Measurements from ENCODE around the gene OR5H15.
"Not testable (repeated sequence)": the region's sequence is repeated elsewhere in the genome, so short reads cannot be mapped to it uniquely, and the experiment has no call there.

The OR5H15 gene

GRCh38 chr3:98166396-98166795 lies at the start of gene OR5H15:
TSS of gene OR5H15 (plus strand) at chr3:98166696. CDS start at chr3:98168700, 2,004 bp downstream.
- no peaks in the 10 kb centered on the region for H3K36me3 Mint-ChIP-seq
- H3K27ac Mint-ChIP-seq = no peak within 1 kb of the TSS
- H3K4me1 Mint-ChIP-seq (ENCODE audit: low read depth) = no peaks in the 10 kb centered on the region
- no peaks in the 10 kb centered on the region for H3K9me3 Mint-ChIP-seq (ENCODE audit: low read depth)
- no peak within 1 kb of the TSS for H3K4me3 Mint-ChIP-seq
- H3K27me3 Mint-ChIP-seq = peaks cover 6% of the 10 kb centered on the region

GRCh38 chr3:98130421-98130820 lies 36.1 kb upstream of the OR5H15 start, which contains the start of gene OR5H1:
TSS of gene OR5H1 (plus strand) at chr3:98130721. CDS start at chr3:98132698, 1,977 bp downstream.
- Mint-ChIP-seq H3K27me3 (no peaks in the 10 kb centered on the region), H3K9me3 (ENCODE audit: low read depth) (no peaks in the 10 kb centered on the region)

GRCh38 chr3:98136631-98137030 lies 29.9 kb upstream of the OR5H15 start:
- no peaks in the 10 kb centered on the region for H3K4me1 Mint-ChIP-seq (ENCODE audit: low read depth)
- peaks cover 3% of the 10 kb centered on the region for H3K27me3 Mint-ChIP-seq
- no peak overlapping the region for H3K27ac Mint-ChIP-seq
- no peaks in the 10 kb centered on the region for H3K9me3 Mint-ChIP-seq (ENCODE audit: low read depth)
- H3K36me3 Mint-ChIP-seq = no peaks in the 10 kb centered on the region
- no peak overlapping the region for H3K4me3 Mint-ChIP-seq

More at GRCh38 chr3:98130421-98130820, 36.1 kb upstream of the OR5H15 start, which contains the start of gene OR5H1:
- Mint-ChIP-seq H3K36me3 (no peaks in the 10 kb centered on the region), H3K4me1 (ENCODE audit: low read depth) (no peaks in the 10 kb centered on the region), H3K4me3 (no peak within 1 kb of the TSS), H3K27ac (no peak within 1 kb of the TSS)

- not testable (repeated sequence) for H3K27ac Mint-ChIP-seq, H3K36me3 Mint-ChIP-seq
Observed at GRCh38 chr3:98137826-98138557, 28.5 kb upstream of the OR5H15 start.

GRCh38 chr3:98140531-98140930 lies 26.0 kb upstream of the OR5H15 start:
- Mint-ChIP-seq H3K9me3 (ENCODE audit: low read depth) (no peaks in the 10 kb centered on the region), H3K27me3 (peaks cover 3% of the 10 kb centered on the region), H3K27ac (no peak overlapping the region), H3K36me3 (no peaks in the 10 kb centered on the region), H3K4me3 (no peak overlapping the region), H3K4me1 (ENCODE audit: low read depth) (no peaks in the 10 kb centered on the region)

More at GRCh38 chr3:98137826-98138557, 28.5 kb upstream of the OR5H15 start:
- not testable (repeated sequence) for H3K27me3 Mint-ChIP-seq; H3K9me3 Mint-ChIP-seq (ENCODE audit: low read depth); H3K4me3 Mint-ChIP-seq; H3K4me1 Mint-ChIP-seq (ENCODE audit: low read depth)

GRCh38 chr3:98147179-98147578 lies 19.3 kb upstream of the OR5H15 start, which contains the start of gene OR5H14:
TSS of gene OR5H14 (plus strand) at chr3:98147479. CDS start at chr3:98149386, 1,907 bp downstream.
- no peaks in the 10 kb centered on the region for H3K9me3 Mint-ChIP-seq (ENCODE audit: low read depth)
- H3K4me3 Mint-ChIP-seq = no peak within 1 kb of the TSS
- H3K27ac Mint-ChIP-seq = no peak within 1 kb of the TSS
- H3K36me3 Mint-ChIP-seq = no peaks in the 10 kb centered on the region
- no peaks in the 10 kb centered on the region for H3K4me1 Mint-ChIP-seq (ENCODE audit: low read depth)
- no peaks in the 10 kb centered on the region for H3K27me3 Mint-ChIP-seq

GRCh38 chr3:98148751-98149150 lies 17.7 kb upstream of the OR5H15 start:
- no peaks in the 10 kb centered on the region for H3K9me3 Mint-ChIP-seq (ENCODE audit: low read depth)
- H3K4me3 Mint-ChIP-seq = no peak overlapping the region
- no peaks in the 10 kb centered on the region for H3K27me3 Mint-ChIP-seq
- H3K36me3 Mint-ChIP-seq = no peaks in the 10 kb centered on the region
- H3K4me1 Mint-ChIP-seq (ENCODE audit: low read depth) = no peaks in the 10 kb centered on the region
- no peak overlapping the region for H3K27ac Mint-ChIP-seq

GRCh38 chr3:98149456-98149855 lies 17.0 kb upstream of the OR5H15 start:
- H3K27ac Mint-ChIP-seq; H3K27me3 Mint-ChIP-seq; H3K4me3 Mint-ChIP-seq; H3K9me3 Mint-ChIP-seq (ENCODE audit: low read depth); H3K36me3 Mint-ChIP-seq; H3K4me1 Mint-ChIP-seq (ENCODE audit: low read depth): not testable (repeated sequence)

- Mint-ChIP-seq H3K36me3 (no peaks in the 10 kb centered on the region), H3K4me3 (no peak overlapping the region), H3K9me3 (ENCODE audit: low read depth) (no peaks in the 10 kb centered on the region), H3K27ac (no peak overlapping the region), H3K27me3 (no peaks in the 10 kb centered on the region), H3K4me1 (ENCODE audit: low read depth) (no peaks in the 10 kb centered on the region)
Observed at GRCh38 chr3:98151241-98151640, 15.3 kb upstream of the OR5H15 start.

- H3K27me3 Mint-ChIP-seq = peaks cover 6% of the 10 kb centered on the region
- no peak overlapping the region for H3K4me3 Mint-ChIP-seq
- no peaks in the 10 kb centered on the region for H3K4me1 Mint-ChIP-seq (ENCODE audit: low read depth)
- H3K27ac Mint-ChIP-seq = no peak overlapping the region
- H3K36me3 Mint-ChIP-seq = no peaks in the 10 kb centered on the region
- no peaks in the 10 kb centered on the region for H3K9me3 Mint-ChIP-seq (ENCODE audit: low read depth)
Observed at GRCh38 chr3:98171071-98171470, 4.6 kb downstream of the OR5H15 start.

- peaks cover 4% of the 10 kb centered on the region for H3K27me3 Mint-ChIP-seq
- H3K9me3 Mint-ChIP-seq (ENCODE audit: low read depth) = no peaks in the 10 kb centered on the region
- H3K27ac Mint-ChIP-seq = no peak overlapping the region
- no peaks in the 10 kb centered on the region for H3K4me1 Mint-ChIP-seq (ENCODE audit: low read depth)
- H3K4me3 Mint-ChIP-seq = no peak overlapping the region
- no peaks in the 10 kb centered on the region for H3K36me3 Mint-ChIP-seq
Observed at GRCh38 chr3:98172621-98173020, 6.1 kb downstream of the OR5H15 start.

- H3K4me3 Mint-ChIP-seq = no peak overlapping the region
- no peaks in the 10 kb centered on the region for H3K9me3 Mint-ChIP-seq (ENCODE audit: low read depth)
- no peaks in the 10 kb centered on the region for H3K4me1 Mint-ChIP-seq (ENCODE audit: low read depth)
- no peaks in the 10 kb centered on the region for H3K36me3 Mint-ChIP-seq
- H3K27ac Mint-ChIP-seq = no peak overlapping the region
- H3K27me3 Mint-ChIP-seq = peaks cover 3% of the 10 kb centered on the region
Observed at GRCh38 chr3:98180319-98180890, 13.9 kb downstream of the OR5H15 start.

- no peaks in the 10 kb centered on the region for H3K9me3 Mint-ChIP-seq (ENCODE audit: low read depth)
- H3K4me3 Mint-ChIP-seq = no peak overlapping the region
- H3K27ac Mint-ChIP-seq = no peak overlapping the region
- peaks cover 3% of the 10 kb centered on the region for H3K27me3 Mint-ChIP-seq
- no peaks in the 10 kb centered on the region for H3K4me1 Mint-ChIP-seq (ENCODE audit: low read depth)
- H3K36me3 Mint-ChIP-seq = no peaks in the 10 kb centered on the region
Observed at GRCh38 chr3:98182196-98182595, 15.7 kb downstream of the OR5H15 start.

GRCh38 chr3:98185180-98185579 lies 18.7 kb downstream of the OR5H15 start:
- H3K36me3 Mint-ChIP-seq = no peaks in the 10 kb centered on the region
- H3K27ac Mint-ChIP-seq = no peak overlapping the region
- no peaks in the 10 kb centered on the region for H3K9me3 Mint-ChIP-seq (ENCODE audit: low read depth)
- H3K27me3 Mint-ChIP-seq = peaks cover 3% of the 10 kb centered on the region
- H3K4me1 Mint-ChIP-seq (ENCODE audit: low read depth) = no peaks in the 10 kb centered on the region
- no peak overlapping the region for H3K4me3 Mint-ChIP-seq

- H3K4me3 Mint-ChIP-seq = no peak overlapping the region
- peaks cover 3% of the 10 kb centered on the region for H3K27me3 Mint-ChIP-seq
- no peak overlapping the region for H3K27ac Mint-ChIP-seq
- no peaks in the 10 kb centered on the region for H3K9me3 Mint-ChIP-seq (ENCODE audit: low read depth)
- no peaks in the 10 kb centered on the region for H3K36me3 Mint-ChIP-seq
- H3K4me1 Mint-ChIP-seq (ENCODE audit: low read depth) = no peaks in the 10 kb centered on the region
Observed at GRCh38 chr3:98188545-98188944, 22.0 kb downstream of the OR5H15 start.

- not testable (repeated sequence) for H3K27me3 Mint-ChIP-seq; H3K4me3 Mint-ChIP-seq; H3K36me3 Mint-ChIP-seq; H3K4me1 Mint-ChIP-seq (ENCODE audit: low read depth); H3K9me3 Mint-ChIP-seq (ENCODE audit: low read depth)
- peak overlapping the region; percentile 30 for H3K27ac Mint-ChIP-seq
Observed at GRCh38 chr3:98190911-98191310, 24.4 kb downstream of the OR5H15 start.
